GM18520 (cell line): ENCODE measurements around the gene LPCAT3.

Experiments used
- ATAC-seq: cut with Tn5 transposase; IDR thresholded peaks from one replicate; pipeline ENCODE4 v1.9.1; 2021; ENCODE audit not compliant: unreplicated experiment

The LPCAT3 gene

GRCh38 chr12:7001921-7002591, 16.2 kb downstream of the LPCAT3 start:
- ATAC-seq: no peak

DNA sequence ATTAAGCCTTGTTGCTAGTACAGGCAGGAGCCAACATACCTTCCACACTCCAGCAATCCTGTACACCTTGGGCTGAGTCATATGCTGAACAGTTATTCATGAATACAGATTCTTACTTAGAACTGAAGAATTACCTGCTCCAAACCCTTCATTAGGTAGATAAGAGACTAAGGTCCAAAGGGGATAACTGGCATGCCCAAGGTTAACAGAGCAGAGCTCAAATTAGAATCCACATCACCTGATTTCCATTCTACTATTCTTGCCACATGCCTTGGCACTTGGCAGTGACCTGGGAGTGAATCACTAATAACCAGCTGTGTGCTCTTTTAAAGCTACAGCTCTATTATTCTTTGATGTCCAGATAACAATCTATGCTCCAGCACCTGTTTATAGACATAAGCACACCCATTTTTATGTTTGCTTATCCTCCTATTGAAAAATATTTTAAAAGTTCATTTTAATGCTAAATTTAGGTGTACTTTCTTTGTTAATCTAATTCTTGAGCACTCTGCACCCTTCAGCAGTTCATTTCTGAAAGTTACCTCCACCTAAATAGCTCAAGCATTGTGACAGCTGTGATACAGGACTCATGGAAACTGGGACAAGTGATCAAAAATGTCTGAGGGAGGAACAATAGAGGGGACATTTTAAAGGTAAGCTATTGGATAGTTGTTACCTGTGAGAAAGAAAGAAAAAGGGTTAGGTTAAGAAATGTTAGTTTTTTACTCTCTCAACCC, 19.4 kb downstream of the LPCAT3 start:
- no peak for ATAC-seq

- no peak for ATAC-seq
Observed at GRCh38 chr12:6996040-6996441, 22.2 kb downstream of the LPCAT3 start.

DNA sequence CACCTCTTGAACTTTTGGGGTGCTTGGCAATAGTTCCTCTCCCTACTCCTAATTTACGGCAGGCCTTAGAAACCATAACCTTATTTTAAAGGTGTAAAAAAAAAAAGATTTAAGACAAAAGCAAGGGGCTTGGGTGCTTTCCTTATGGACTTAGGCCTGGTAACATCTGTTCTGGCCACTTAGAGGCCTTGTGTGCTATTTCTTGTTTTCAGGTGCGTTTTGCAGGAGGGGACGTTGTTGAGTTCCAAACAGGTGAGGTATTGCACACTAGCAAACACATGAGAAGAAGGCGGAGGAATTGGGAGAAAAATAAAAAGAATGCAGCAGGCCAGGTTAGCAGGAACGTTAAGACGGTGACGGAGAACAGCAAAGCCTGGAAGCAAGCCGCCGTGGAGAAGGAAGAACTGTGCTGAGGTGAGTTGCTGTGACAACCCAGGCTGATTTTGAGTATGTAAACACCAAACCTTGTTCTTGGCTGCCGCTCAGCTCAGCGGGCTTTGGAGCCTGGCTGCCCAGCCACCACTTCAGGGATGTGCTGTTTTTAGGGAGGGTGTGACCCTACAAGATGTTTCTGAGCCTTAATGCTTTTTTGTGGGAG, 30.2 kb downstream of the LPCAT3 start:
- ATAC-seq: no peak

GRCh38 chr12:6982532-6982931, 35.7 kb downstream of the LPCAT3 start:
- no peak for ATAC-seq

DNA sequence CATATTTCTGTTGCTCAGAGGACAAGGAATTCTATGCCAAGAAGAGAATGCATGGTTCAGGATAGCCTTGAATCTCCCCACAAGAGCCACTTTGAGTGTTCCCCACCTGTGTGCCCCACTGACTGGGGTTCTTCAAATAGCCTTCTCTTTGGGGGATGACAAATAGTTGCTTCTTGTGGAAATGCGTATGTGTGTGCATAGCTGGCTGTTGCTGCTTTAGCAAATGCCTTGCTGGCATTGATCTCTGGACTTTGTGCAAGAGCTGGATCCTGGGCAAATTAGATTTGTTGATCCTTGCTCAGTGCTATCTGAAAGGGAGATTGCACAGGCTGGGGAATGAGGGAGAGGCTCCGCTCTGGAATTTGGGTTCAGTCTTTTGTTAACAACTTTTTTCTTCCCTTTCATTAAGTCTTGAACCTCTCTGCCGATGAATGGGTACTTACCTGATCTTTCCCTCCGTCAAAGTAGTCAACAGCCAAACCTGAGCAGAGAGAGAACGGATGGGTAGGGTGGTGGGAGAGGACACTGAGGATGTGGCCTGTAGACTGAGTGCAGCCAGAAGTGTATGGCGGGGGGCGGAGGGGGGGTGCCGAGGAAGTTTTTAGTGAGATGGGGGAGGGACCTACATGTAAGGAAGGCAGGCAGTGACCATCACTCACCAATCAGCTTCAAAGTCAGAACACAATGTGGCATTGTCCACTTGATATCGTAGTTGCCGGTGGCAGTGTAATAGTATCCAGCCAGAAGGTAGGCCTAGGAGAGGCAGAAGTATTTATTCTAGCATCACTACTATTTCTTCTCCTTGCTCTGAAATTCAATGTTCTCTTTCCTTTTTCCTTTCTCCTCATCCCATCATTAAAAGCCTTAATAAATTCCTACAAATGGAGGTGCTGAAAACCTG, 36.9 kb downstream of the LPCAT3 start:
- no peak for ATAC-seq

DNA sequence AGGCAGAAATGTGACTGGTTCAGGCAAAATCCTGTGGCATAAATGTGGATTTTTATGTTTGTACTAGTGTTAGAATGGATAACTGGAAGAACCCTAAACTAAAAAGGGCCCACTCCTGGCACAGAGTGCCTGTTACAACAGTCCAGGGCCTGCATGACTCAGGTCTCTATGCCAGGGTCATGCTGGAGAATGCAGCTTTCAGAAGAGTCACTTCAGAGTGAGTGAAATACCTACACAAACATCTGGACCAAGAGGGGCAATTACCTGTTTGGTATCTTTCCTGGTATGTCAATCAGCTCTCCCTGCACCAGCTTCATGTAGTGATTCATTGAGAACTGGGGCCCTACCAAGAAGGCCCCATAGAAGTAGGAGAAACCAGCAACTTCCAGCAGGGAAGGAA, 37.5 kb downstream of the LPCAT3 start:
- no peak for ATAC-seq

DNA sequence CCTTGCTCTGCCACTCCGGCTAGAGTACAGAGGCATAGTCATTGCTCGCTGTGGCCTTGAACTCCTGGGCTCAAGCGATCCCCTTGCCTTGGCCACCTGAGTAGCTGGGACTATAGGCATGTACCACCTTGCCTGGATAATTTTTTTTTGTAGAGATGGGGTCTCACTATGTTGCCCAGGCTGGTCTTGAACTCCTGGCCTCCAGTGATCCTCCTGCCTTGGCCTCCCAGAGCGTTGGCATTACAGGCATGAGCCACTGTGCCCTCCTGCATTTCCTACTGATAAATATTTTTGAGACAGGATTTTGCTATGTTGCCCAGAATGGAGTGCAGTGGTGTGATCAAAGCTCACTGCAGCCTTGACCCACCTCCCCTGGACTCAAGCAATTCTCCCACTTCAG, 38.2 kb downstream of the LPCAT3 start:
- no peak for ATAC-seq

- no peak for ATAC-seq
Observed at GRCh38 chr12:6979453-6979852, 38.8 kb downstream of the LPCAT3 start.

DNA sequence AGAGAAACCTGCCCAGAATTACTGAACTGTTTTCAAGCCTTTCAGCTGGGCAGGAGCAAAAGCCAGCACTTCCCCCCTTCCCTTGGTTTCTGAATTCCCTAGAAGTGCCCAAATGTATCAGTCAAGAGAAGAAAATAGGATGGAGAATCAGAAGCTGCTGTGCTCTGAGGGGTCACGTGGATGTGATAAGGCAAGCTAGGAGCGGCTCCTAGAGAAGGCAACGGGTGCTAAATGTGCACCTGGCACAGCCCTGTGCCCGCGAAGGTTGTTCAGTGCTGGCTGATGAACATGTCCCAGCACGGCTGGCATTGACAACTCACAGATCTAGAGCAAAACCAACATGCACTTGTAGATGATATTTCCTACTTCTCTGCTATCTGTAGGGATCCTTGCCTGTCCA, 39.3 kb downstream of the LPCAT3 start:
- ATAC-seq: no peak

GRCh38 chr12:6978611-6979011, 39.7 kb downstream of the LPCAT3 start:
- no peak for ATAC-seq

- ATAC-seq: no peak
Observed at GRCh38 chr12:6978188-6978587, 40.1 kb downstream of the LPCAT3 start.

GRCh38 chr12:6977653-6978052, 40.6 kb downstream of the LPCAT3 start:
- ATAC-seq: no peak

- ATAC-seq: no peak
Observed at GRCh38 chr12:6975297-6976032, 42.8 kb downstream of the LPCAT3 start.

- no peak for ATAC-seq
Observed at GRCh38 chr12:6974180-6974579, 44.1 kb downstream of the LPCAT3 start.

DNA sequence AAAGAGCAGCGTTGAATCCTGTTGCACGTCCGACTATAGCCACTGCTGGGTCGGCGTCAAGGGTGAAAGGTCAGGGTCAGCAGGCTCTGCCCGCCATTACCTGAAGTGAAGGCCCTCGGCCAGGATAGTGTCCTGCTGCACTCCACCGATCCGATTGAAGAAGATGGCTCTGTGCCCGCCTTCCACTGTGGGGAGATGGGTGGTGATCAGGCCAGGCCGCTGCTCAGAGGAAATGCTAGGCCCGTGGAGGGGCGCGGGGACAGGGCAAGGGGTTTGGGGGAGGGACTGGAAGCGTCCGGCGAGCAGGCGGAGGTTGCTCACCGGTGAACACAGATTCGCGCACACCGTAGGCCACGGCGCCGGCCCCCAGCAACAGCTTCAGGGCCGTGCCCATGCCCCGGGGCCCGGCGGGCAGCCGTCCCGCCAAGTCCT, 48.2 kb downstream of the LPCAT3 start:
- ATAC-seq: no peak

GRCh38 chr12:6968426-6968825, 49.9 kb downstream of the LPCAT3 start:
- no peak for ATAC-seq

DNA sequence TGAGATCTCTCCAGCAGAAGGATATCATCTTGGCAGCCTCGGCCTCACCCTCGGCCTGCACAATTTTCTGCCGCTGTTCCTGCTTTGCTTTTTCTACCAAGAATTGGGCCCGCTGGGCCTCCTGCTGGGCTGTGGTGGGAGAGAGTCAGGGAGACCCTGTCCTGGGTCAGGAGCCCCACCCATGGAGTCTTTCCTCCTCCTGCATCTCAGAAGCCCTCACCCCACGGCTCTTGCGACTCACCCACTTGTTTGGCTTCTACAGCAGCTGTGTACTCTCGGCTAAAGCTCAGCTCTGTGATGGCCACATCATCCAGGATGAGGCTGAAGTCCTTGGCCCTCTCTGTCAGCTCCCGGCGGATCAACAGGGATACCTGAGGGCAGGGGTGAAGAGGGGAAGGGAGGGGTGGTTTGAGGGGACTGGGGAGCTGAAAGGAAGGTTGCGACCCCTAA, 50.6 kb downstream of the LPCAT3 start:
- no peak for ATAC-seq

- no peak for ATAC-seq
Observed at GRCh38 chr12:6966351-6966750, 51.9 kb downstream of the LPCAT3 start.

DNA sequence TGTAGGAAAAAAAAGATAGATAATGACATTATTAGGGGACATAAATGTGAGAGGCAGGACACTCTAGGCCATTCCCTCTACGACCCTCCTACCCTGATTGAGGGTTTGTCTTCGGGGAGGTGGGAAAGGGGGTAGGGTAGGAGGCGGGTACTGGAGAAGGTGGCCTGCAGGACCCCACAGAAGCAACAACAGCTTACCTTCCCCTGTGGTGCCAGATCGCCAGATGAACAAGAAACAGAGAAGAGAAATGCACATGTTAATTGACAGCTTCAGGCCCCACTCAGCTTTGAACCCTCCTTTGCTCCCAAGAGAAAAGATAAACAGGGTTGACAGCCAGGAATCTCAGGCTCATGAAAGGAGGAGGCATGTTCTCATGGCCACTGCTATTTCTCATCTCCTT, 52.6 kb downstream of the LPCAT3 start:
- no peak for ATAC-seq
